ENCODE data around the gene DSCAM.
"Not testable (repeated sequence)": the region's sequence is repeated elsewhere in the genome, so short reads cannot be mapped to it uniquely, and the experiment has no call there.

The DSCAM gene, protein sequence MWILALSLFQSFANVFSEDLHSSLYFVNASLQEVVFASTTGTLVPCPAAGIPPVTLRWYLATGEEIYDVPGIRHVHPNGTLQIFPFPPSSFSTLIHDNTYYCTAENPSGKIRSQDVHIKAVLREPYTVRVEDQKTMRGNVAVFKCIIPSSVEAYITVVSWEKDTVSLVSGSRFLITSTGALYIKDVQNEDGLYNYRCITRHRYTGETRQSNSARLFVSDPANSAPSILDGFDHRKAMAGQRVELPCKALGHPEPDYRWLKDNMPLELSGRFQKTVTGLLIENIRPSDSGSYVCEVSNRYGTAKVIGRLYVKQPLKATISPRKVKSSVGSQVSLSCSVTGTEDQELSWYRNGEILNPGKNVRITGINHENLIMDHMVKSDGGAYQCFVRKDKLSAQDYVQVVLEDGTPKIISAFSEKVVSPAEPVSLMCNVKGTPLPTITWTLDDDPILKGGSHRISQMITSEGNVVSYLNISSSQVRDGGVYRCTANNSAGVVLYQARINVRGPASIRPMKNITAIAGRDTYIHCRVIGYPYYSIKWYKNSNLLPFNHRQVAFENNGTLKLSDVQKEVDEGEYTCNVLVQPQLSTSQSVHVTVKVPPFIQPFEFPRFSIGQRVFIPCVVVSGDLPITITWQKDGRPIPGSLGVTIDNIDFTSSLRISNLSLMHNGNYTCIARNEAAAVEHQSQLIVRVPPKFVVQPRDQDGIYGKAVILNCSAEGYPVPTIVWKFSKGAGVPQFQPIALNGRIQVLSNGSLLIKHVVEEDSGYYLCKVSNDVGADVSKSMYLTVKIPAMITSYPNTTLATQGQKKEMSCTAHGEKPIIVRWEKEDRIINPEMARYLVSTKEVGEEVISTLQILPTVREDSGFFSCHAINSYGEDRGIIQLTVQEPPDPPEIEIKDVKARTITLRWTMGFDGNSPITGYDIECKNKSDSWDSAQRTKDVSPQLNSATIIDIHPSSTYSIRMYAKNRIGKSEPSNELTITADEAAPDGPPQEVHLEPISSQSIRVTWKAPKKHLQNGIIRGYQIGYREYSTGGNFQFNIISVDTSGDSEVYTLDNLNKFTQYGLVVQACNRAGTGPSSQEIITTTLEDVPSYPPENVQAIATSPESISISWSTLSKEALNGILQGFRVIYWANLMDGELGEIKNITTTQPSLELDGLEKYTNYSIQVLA (N-terminal part only)

DNA sequence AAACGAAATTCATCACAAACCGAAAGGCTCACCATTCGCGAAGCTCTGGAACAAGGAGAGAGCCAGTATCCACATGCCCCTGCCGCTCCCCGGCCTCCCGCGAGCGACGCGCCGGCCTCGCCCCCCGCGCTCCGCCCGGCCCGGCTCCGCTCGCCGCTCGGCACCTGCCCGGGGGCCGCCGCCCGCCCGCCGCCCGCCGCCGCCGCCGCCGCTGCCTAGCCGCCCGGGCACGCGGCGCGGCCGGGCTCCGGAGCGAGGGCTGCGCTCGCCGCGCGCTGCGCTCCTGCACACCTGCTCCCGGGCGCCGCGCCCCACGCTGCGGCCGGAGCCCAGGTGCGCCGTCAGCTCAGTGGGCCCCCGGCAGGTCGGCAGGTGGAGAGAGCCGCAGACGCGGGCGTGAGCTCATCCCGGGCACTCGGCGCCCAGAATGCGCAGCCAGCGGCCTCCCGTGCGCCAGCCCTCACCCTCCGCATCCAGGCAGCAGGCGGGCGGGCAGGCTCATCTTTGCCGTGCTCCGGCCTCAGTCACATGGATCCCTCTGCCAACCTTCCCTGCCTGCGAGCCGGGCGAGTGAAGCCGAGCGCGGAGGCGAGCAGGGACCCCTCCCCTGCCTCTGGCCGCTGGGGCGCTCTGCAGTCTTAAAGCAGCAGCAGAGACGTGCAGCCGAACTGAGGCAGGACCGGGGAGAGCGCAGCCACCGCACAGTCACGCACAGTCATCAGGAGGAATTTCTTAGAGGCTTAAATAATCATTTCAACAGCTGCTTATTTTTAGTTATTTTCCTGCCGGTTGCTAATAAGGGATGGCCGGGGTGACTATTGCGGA is at the start of gene DSCAM:
Gene DSCAM (minus strand): TSS at position 572 of the 825 bp plus-strand sequence. CDS start 497 bp downstream, at position 75.
- DNase-seq, result no peak

DNA sequence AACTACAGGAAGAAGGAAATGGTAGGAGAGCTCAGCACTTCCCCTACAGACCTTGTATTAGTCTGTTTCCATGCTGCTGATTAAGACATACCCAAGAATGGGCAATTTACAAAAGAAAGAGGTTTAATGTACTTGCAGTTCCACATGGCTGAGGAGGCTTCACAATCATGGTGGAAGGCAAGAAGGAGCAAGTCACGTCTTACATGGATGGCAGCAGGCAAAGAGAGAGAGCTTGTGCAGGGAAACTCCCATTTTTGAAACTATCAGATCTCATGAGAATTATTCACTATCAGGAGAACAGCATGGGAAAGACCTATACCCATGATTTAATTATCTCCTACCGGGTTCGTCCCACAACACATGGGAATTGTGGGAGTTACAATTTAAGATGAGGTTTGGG is 48.7 kb upstream of the DSCAM start:
- DNase-seq, result not testable (repeated sequence)

DNA sequence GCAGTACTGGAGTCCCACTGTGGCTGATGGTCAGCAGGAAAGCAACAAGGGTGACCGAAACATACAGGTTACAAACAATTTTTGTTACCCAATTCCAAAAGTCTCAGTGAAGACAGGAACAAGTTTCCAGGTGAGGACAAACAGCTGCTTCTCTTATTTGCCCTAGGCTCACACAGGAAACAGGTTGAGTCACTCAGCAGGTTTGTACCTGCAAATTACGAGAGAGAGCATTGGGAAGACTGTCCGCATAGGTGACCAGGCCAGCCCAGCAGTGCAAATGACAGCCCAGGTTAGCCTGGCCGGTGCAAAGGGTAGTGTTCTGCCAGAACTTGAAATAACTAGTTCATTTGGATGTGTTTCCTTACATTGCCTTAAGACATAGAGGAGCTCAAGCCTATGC is 40.0 kb upstream of the DSCAM start:
- DNase-seq, result no peak

DNA sequence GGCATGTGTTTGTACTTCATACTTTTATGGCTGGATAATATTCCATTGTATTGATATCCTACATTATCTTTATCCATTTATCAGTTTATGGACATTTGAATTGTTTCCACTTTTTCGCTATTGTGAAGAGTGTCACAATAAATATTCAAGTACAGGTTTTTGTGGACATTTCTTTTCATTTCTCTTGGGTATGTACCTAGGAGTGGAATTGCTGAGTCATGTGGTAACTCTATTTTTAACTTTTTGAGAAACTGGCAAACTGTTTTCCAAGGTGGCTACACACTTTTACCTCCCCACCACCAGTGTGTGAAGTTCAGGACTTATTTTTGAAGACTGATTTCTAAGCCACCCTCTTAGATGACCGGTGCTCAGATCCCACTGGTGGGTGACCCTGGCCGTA is 39.0 kb upstream of the DSCAM start:
- no peak for DNase-seq

DNA sequence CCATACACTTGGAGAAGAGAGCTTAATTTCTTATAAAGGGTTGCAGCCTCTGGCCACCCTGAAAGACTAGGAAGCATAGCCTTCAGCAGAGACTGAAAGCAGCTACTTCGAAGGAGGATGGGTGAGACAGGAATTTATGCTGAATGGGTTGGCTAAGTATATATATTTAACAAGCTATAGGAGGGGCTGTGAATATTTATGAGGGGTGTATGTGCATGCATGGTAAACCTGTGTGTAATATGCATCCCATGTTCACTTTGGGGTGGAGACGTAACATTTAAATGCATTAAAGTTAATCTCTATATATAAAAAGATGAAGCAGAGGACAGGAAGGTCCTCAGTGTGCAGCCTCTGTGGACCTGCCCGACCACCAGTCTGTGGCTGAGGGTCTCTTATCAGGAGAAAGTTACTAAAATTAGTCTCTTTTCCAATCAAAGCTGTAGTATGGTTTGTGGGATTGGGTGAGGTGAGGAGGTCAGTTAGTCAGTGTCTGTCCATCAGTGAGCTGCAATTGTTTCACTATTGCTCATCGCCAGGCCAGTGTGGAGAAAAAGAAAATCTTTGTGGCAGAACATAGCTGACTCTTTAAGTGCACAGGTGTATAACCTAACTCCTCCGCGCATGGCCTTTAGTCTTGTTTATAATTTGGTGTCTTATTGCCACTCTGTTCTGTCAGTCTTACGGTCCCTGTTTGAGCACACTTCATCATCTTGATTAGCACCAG is 35.4 kb upstream of the DSCAM start:
- no peak for DNase-seq

DNA sequence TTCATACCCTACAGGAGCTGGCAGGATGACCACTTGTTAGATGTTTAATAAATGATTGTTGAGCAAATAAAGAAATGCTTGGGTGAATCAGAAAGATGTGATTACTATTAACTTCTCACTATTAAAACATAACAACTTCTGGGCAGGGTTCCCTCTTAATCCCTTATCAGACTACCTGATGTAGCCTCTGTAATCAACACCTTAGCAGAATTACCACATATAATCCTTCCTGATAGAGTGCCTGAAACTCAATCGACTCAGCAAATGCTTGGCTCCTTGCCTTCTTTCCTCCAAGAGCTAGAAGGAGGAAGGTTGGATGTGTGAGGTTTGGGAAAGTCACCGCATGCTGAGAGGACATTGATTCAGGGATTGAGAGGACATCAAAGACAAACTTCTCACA is 34.8 kb upstream of the DSCAM start:
- DNase-seq, result no peak

DNA sequence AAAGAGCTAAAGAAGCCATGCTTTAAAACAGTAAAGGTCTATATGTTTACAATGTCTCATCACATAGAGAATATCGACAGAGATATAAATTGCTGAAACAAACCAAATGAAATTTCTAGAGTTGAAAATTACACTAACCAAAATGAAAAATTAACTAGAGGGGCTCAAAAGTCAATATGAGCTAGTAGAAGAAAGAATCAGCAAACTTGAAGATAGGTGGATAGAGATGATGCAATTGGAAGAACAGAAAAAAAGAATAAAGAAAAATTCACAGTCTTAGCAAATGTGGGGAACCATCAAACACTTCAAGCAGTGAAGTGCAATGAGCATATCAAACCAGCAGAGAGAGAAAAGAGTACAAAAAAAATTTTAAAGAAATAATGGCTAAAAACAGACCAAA is 24.1 kb upstream of the DSCAM start:
- no peak for DNase-seq

DNA sequence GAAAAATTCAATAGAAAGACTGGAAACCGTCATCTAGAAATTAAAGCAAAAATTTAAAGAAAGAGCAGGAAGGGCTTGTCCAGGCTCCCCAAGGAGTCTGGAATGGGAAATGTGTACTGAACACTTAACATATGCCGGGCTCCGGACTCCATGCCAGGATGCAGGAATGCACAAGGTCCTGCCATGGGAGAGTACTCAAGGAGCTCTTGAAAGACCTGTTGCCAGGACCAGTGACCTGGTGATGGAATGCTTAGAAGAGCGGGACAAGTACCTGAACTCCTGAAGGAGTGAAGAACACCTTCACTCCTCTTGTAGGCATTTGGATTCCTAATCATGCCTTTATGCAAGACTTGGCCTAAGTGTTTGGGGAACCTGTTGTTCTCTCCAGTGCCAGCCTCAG is 16.9 kb upstream of the DSCAM start:
- no peak for DNase-seq

DNA sequence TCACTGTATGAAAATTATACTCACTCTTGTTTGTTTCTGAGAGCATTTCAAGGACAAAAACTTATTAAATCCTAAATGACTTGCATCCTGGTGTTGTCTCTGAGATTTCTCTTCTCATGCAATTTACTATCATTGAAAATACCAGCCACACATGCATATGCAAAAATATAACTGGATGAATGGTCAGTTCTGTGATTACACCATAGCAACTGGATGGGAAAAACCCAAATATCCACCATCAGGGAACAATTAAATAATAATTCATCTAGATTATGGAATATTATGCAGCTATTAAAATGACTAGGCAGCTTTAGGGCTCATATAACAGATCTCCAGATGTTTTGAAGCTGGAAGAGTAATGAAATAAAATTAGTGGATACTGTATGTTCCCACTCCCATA is 11.6 kb upstream of the DSCAM start:
- DNase-seq, result no peak

DNA sequence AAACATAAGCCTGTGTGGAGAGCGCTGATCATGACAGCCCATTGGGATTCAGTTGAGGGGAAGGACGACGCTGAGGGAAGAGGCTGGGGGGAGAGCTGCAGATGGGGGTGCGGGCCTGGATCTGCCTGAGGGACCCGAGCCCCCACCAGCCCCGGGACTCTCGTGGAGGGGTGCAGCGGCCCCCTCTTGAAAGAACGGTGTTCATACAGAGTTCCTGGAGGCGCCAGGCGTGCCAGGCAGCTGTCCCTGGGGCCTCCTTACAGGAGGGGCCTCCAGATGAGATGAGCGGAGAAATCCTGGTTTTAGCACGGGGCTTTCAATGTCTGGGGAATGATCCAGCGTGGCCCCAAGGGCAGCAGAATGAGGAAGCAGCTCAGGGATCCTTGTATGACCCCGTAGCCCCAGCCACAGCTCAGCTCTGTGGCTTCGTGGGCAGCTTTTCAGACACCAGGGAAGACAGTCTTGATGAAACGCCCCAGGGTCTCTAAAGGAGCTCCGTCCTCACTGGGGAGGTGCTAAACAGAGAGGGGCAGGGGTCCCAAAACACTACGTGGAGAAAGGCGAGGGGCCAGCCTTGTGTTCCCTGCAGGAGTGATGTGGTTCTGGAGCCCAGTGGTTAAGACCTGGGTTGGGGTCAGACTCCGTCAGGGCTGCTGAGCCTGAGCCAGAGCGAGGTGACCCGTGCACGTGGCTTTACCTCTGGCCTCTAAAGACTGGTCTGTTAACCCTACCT is 7.2 kb upstream of the DSCAM start:
- DNase-seq, result no peak

DNA sequence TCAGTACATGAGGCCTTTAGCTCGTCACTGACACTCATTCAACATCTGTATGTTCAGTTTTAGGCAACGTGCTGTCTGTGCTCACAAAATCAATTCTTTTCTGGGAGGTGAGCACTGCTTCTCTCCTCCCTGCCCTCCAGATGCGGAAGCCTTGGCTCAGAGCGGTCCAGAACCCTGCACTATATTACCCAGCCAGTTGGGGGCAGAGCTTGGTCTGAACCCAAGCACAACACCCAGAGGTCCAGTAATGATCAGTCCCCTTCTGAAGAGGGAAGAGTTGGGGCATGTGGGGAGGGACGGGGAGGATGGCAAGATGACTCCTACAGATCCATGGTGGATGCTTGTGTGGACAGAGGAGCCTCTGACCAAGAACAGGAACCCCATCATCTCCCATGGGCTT is 5.6 kb upstream of the DSCAM start:
- DNase-seq, result no peak

DNA sequence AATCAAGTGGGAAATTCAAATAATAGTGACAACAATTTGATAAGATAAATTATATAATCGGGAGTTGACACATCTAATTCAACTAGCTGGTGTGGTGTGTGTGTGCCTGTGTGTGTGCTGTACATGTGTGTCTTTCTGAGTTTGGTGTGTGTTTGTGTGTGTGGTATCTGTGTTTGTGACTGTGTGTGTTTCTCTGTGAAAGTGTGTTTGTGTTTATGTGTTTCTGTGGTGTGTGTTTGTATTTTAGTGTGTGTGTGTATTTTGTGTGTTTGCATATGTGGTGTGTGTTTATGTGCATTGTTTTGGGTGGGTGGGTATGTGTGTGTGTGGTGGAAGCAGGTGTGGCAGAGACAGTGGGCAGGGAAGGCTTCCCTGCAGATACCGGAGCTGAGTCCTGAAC is 4.8 kb upstream of the DSCAM start:
- DNase-seq, result no peak

DNA sequence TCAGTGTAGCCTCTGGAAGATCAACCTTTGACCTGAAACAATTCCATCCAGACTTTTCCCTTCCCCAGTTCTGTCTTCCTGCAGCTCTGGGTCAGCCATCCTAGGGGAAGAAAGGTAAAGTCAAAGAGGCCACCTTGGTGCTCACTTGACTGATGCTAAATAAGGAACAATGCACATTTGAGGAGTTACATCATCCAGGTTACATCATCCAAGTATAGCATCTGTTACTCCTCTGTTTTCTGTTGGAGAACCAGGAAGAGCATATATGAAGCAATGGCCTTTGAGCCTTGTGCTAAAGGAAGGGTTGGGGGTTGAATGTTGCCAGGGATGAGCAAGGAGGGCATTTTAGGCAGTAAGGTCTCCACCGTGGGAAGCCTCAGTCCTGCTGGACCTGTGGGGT is 3.1 kb upstream of the DSCAM start:
- DNase-seq, result no peak

DNA sequence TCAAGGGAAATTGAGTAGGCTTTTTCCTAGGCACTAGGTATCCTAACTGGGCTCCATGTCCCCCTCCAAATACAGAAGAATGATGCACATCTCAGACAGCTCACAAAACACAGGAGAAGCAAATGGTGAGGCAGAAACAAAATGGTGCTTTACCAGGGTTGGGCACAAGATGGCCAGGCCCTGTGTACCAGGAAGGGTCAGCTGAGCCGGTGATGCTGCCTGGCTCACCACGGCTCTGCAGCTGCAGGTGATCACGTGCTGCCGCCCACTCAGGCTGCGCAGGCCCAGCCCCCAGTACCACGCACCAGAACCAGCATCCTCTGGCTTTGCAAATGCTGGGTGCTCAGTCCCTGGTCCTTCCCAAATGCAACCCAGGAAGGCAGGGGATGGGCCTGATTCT is 993 bp upstream of the DSCAM start:
- no peak for DNase-seq

DNA sequence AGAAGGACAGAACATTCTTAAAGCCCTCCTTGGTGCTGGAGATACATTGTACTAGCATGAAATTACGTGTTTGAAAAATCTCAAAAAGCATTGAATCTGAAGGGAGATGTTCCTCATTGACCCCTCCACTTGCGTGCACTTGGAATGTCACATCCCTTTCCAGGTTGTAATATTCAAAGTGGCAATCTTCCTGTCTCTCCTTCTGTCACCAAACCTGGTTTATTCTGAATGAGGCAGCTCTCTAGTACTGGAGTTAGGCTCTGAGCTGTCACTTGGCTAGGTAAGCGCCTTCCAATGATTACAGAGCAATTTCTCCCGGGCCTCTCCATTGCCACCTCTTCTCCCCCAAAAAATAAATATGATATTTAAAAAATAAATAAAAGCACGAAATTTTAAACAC is 855 bp downstream of the DSCAM start:
- DNase-seq, result no peak

DNA sequence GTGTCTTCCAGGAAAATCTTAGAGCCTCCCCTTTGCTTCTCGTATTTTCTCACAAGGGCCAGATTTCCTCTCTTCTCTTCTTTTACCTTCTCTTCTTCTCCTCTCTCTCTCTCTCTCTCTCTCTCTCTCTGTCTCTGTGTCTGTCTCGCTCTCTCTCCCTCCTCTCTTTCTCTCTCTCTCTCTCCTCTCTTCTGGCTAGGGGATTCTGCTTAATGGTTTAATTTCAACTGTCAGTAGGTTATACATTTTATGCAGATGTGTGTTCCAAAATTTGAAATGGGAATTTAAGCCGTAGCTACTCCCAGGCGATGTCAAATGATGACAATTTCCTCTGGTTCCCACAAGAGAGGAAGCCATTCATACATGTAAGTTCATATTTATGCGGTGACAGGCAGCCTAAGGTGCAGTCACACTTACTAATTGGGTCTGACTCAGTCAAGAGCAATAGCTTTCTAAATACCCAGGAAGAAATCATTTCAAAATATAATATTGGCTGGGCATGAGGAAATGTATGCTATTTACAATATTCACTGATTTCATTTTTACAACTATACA is 1.4 kb downstream of the DSCAM start:
- no peak for DNase-seq

DNA sequence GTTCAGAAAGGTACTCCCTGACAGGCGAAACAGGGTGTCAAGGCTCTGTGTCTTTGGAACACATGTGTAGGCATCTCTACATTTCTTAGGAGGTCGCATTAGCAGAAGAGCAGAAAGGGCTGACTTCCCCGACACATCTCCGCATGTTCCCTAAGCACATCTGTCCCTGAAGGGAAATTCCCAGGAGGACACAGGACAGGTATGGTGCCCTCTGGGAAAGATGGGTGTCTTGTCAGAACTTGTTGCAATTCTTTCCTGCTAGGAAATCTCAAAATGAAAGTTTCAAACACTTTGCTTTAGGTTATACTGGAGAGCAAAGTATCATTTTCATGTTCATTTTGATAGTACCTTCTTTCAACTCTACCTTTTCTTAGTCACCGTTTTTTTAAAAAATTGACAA is 2.0 kb downstream of the DSCAM start:
- DNase-seq, result no peak

DNA sequence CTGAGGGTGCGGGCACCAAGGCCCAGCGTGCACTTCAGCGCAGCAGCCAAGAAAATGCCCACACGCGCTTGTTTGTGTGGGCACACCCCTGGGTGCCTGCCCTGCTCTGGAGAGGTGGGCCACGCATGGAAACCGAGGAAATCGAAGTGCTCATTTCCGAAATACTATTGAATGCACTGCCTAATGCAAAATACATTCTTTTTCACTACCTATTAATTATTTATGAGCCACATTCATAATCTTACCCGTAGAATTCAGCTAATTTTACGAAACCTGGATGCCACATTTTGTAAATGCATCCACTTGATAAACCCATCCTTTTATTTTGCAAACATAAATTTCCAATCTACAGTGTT is 4.8 kb downstream of the DSCAM start:
- DNase-seq, result no peak

DNA sequence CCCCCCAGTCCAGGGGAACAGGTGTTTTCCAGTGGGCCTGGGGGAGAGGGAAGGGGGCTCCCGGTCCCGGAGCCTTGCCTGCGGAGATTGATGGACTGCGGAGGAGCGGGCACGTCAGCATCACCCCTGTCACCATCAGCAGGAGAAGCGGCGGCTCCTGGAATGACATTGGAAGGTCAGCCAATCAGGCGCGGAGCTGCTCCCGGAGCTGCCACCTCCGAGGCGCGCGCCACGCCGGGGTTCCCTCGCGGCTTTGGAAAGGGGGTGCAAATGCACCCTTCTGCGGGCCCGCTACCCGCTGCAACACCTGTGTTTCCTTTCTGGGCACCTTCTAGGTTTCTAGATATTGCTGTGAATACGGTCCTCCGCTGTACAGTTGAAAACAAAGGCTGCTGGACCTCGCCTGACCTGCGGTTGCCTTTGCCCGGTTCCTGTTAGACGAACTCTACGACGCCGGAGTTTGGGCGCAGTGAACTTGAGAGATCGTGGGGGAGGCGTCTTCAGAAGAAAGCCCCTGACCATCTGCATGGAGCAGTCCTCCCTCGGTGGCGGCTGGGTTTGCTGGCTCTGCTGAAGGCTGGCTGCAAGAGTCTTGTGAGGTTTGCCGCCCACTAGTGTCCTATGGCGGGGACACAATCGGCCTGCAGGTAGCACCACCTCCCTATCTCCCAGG is 5.3 kb downstream of the DSCAM start:
- no peak for DNase-seq

DNA sequence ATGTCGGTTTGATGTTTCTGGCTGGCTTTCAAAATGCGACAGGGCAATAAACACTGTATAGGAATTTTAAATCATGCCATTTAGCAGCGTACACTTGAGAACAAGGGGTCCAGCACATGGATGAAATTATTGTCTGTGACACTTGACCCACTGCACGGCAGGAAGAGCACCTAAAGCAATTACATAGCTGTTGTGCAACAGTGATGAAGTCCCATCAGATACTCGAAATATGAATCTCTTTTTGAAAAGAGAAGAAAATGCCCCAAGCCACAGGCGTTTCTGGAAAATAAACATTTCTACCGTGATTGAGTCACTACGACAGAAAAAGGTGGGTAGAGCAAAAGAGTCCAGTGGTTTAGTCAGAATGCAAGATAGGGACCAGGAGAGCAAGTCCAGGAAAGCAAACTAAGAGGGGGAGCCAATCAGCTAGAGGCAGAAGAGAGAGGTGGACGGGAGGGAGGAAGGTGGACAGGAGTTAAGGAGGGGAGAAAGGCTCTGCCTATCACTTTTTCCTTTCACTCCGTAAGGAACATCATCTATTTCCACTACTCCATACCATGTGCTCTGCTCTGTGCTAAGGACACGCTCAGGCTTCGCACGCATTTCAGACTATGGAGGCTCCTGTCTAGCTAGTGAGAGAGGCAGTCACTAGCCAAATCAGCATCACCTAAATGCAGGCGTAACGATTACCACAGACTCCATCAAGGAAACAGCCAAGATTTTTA is 6.4 kb downstream of the DSCAM start:
- no peak for DNase-seq

Data from NK-92 treated with Interleukin-12 subunit alpha and Interleukin-12 subunit beta, amount 100 ng/mL, for 24 hours (cell line).